Fibroblast of skin of right biceps (primary cell): ENCODE results near the gene CTNNA3.

Source experiments
- DNase-seq: peaks from one replicate; pipeline ENCODE4 v3.0.0-alpha.2; 2013

Gene CTNNA3

GRCh38 chr10:66927251-66927935 lies 768.6 kb downstream of the CTNNA3 start:
- no peak for DNase-seq

- no peak for DNase-seq
These were observed 769.2 kb downstream of the CTNNA3 start for GRCh38 chr10:66926841-66927240.

GRCh38 chr10:66925896-66926715 lies 769.9 kb downstream of the CTNNA3 start, which contains the start of gene LRRTM3:
LRRTM3 (plus strand) TSS chr10:66926036.
- peak; percentile 82 for DNase-seq

- no peak for DNase-seq
These were observed 770.6 kb downstream of the CTNNA3 start for GRCh38 chr10:66925373-66925772.

GRCh38 chr10:66924674-66925345 lies 771.2 kb downstream of the CTNNA3 start:
- DNase-seq: peak; percentile 7

- no peak for DNase-seq
These were observed 776.7 kb downstream of the CTNNA3 start for GRCh38 chr10:66919248-66919647.

GRCh38 chr10:66917104-66917503 lies 778.9 kb downstream of the CTNNA3 start:
- DNase-seq: no peak

- no peak for DNase-seq
These were observed 780.0 kb downstream of the CTNNA3 start for GRCh38 chr10:66916030-66916429.

- DNase-seq: no peak
These were observed 785.3 kb downstream of the CTNNA3 start for GRCh38 chr10:66910671-66911070.

- no peak for DNase-seq
These were observed 803.1 kb downstream of the CTNNA3 start for GRCh38 chr10:66892871-66893270.

- DNase-seq: no peak
These were observed 807.8 kb downstream of the CTNNA3 start for GRCh38 chr10:66888237-66888636.

- DNase-seq: no peak
These were observed 809.1 kb downstream of the CTNNA3 start for GRCh38 chr10:66886848-66887247.

- no peak for DNase-seq
These were observed 813.7 kb downstream of the CTNNA3 start for GRCh38 chr10:66882271-66882670.

- DNase-seq: no peak
These were observed 814.2 kb downstream of the CTNNA3 start for GRCh38 chr10:66881814-66882213.

- DNase-seq: no peak
These were observed 815.2 kb downstream of the CTNNA3 start for GRCh38 chr10:66880826-66881225.

- DNase-seq: no peak
These were observed 815.7 kb downstream of the CTNNA3 start for GRCh38 chr10:66880292-66880691.

GRCh38 chr10:66877361-66877760 lies 818.6 kb downstream of the CTNNA3 start:
- no peak for DNase-seq

GRCh38 chr10:66869635-66870034 lies 826.4 kb downstream of the CTNNA3 start:
- DNase-seq: no peak

GRCh38 chr10:66862687-66863258 lies 833.2 kb downstream of the CTNNA3 start:
- peak; percentile 38 for DNase-seq

- no peak for DNase-seq
These were observed 835.5 kb downstream of the CTNNA3 start for GRCh38 chr10:66860376-66860945.

- DNase-seq: no peak
These were observed 843.2 kb downstream of the CTNNA3 start for GRCh38 chr10:66852811-66853210.

GRCh38 chr10:66848856-66849255 lies 847.1 kb downstream of the CTNNA3 start:
- DNase-seq: no peak
